HG03064 (cell line): ENCODE data around the gene PRKCB.
"Not testable (repeated sequence)": the region's sequence is repeated elsewhere in the genome, so short reads cannot be mapped to it uniquely, and the experiment has no call there.

Source experiments
- ATAC-seq: cut with Tn5 transposase; IDR thresholded peaks from one replicate; pipeline ENCODE4 v1.9.1; 2021; ENCODE audit warnings: low read depth; ENCODE audit not compliant: unreplicated experiment

Gene PRKCB

DNA sequence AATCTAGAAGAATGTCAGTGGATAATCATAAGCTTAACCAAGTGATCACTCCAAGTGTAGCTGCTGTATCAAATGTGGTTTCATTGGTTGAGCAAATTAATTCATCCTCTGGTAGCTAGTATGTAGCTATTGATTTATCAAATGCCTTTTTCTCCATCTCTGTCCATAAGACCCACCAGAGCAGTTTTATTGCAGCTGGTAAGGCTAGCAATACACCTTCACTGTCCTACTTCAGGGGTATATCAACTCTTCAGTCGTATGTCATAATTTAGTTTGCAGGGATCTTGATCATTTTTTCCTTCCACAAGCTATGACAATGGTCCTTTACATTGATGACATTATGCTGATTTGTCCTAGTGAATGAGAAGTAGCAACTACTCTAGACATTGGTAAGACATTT is 158.8 kb downstream of the PRKCB start:
- ATAC-seq, result no peak

DNA sequence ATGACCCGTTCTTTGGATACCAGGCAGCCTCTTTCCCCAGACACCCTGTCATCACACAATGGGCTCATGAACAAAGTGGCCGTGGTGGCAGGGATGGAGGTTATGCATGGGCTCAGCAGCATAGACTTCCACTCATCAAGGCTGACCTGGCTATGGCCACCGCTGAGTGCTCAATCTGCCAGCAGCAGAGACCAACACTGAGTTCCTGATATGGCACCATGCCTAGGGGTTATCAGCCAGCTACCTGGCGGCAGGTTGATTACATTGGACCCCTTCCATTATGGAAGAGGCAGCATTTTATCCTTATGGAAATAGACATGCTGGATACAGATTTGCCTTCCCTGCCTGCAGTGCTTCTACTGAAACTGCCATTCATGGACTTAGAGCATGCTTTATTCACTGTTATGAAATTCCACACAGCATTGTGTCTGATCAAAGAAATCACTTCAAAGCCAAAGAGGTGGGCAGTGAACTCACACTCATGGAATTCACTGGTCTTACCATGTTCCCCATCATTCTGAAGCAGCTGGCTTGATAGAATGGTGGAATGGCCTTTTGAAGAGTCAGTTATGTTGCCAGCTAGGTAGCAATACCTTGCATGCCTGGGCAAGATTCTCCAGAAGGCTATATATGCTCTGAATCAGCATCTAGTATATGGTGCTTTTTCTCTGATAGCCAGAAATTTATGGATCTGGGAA is 160.6 kb downstream of the PRKCB start:
- ATAC-seq, result no peak

DNA sequence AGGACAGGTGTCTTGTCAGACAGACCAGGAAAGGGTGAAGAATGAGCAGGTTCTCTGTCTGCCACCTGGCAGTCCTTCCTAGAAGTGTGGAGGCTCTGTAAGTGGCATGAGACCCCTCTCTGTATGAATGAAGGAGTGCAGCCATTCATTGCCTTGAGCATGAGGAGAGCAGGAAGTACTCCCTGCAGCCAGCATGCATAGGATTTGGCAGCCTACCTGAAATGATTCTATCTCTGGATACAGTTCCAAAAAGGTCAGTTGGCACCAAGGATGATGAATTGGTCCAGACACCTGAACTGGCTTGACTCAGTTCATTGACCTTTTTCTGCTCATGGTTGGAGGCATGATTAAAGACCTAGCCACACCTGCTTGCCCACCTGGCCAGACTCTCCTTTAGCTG is 163.0 kb downstream of the PRKCB start:
- ATAC-seq, result no peak

DNA sequence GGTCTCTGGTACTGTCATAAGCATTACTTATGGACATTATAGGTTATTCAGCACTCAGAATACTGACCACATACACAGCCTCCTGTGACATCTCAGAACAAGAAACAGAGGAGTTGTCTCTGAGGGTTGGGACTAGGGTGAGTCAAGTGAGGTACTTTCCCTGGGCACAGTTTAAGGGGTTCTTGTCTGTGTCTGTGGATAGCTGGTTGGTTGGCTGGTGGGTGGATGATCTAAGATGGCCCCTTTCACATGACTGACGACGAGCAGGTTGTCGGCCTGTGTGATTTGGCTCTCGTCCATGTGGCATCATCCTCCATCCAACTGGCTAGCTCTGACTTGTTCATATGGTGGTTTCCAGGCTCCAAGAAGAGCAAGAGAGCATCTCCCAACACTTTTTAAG is 163.9 kb downstream of the PRKCB start:
- no peak for ATAC-seq

DNA sequence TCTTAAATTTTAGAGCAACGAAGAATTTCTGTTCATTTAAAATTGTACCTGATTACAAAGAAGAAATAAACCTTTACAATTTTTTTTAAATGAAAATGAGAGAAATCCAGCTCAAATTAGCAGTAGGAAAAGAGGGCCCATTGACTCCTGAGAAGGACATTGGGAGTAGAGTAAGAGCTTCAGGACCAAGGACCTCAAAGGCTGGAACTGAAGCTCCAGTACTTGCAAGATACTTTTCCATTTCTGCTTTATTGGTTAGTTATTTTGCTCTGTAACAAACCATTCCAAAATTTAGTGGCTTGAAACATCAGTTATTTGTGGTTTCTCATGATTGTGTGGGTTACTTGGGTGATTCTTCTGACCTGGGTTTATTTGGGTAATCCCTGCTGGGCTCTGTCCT is 165.9 kb downstream of the PRKCB start:
- no peak for ATAC-seq

DNA sequence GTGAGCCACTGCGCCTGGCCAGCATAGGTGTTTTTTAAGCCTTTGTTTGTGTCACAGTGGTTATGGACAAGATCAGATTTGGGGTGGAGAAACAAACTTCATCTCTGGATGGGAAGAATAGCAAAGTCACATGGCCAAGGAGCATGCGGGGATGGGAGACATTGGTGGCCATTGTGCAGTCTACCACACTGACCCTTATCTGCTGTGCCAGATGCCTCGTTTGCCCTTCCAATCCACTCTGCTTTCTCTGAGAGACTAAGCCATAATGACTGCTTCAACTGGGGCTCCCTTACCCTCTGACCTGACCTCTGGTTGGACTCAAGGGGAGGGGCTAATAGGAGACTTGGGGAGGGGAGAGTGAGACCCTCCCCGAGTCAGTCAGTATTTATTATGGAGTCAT is 166.8 kb downstream of the PRKCB start:
- no peak for ATAC-seq

DNA sequence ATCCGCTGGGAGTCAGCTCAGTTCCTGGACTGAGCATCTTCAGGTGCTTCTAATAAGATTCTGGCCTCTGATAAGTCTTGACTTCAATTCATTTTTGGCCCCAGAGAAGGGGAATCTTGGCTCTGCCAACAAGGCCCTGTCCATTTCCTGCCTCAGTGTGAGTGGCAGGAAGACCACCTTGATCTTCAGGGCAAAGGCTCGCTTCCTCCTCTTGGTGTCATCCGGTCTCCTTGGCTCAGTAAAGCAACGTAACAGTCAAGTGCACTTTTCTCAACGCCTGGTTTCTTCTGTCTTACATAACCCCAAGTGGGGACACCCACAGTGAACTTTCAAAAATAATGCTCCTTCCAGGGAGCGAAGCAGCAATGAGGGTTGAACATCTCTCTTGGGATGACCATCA is 169.8 kb downstream of the PRKCB start:
- ATAC-seq, result no peak

DNA sequence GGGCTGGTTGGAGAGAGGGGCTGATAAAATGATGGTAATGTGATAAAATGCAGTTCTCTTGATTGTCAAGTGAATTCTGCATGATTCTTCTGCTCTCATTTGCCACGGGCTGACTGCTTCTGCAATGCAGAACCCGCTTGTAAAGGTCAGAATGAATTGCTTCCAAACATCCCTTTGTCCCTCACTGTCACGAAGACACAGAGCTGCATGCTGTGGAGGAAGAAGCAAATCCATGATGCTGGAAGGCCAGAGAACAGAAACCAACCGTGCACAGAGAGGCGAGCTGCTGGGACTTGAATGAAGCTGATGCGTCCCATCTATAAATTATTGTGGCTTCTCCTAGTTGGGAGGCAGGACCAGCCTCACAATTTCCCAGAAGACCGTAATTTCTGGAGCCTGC is 171.6 kb downstream of the PRKCB start:
- no peak for ATAC-seq

DNA sequence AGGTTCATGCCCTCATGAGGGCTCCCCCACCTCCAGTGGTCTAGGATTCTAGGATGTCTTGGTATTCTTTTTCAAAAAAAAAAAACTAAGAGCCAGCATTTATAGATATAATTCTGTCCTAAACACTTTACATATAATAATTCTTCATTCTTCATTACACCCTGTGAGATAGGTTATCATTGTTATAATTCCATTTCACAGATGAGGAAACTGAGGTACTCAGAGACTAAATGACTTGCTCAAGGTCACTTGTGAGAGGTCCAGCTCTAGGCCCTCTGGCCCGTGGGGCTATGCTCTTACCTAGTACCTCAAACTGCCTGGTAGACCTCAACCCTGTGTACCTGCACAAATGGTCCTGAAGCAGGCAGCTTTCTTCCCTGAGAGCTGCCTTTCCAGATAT is 172.2 kb downstream of the PRKCB start:
- ATAC-seq, result no peak

DNA sequence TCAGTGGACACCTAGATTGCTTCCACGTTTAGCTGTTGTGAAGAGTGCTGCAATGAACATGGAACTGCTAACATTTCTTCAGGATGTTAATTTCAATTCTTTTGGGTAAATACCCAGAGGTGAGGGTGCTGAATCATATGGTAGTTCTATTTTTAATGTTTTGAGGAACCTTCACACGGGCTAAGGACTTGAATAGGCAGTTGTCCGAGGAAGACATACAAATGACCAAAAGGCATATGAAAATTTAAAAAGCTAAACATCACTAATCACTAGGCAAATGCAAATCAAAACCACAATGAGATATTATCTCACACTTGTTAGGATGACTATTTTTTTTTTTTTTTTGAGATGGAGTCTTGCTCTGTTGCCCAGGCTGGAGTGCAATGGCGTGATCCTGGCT is 173.3 kb downstream of the PRKCB start:
- ATAC-seq, result no peak

DNA sequence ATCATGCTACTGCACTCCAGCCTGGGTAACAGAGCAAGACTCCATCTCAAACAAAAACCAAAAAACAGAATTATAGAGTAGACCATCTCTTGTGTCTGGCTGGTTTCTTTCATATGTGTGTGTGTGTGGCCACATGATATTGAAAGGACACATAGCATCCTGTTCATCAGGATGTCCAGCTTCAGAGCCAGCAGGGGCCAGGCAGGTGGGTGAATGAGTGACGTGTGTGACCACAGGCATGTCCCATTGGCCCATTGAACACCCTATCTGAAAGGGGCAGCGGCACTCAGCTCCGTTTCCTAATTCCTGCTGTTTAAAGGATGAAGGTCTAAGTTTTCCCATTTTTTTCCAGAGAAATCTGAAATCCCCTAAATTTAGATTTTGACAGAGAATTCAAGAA is 174.2 kb downstream of the PRKCB start:
- ATAC-seq, result no peak

DNA sequence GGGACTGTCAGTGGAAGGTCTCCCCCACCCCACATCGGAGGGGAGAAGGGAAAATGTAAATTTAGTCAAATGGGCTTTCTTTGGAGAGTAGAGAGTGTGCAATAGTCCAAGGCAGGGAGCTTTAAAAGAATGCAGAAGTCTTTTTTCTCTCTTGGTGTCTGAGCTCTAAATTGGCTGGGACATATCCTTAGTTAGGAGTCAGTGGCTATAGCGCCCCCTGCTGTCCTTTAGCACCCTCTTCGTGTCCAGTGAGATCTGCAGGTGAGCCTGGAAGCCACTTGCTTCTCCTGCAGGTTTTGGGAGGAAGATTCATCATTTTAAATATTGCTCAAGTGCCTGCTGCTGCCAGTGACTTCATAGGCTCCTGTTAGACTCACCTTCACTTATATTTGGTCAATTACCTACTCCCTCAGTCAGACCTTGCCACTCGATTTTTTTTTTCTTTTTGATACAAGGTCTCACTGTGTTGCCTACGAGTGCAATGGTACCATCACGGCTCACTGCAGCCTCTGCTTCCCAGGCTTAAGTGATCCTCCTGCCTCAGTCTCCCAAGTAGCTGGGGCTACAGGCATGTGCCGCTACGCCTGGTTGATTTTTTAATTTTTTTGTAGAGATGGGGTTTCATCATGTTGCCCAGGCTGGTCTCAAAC is 174.8 kb downstream of the PRKCB start:
- no peak for ATAC-seq

DNA sequence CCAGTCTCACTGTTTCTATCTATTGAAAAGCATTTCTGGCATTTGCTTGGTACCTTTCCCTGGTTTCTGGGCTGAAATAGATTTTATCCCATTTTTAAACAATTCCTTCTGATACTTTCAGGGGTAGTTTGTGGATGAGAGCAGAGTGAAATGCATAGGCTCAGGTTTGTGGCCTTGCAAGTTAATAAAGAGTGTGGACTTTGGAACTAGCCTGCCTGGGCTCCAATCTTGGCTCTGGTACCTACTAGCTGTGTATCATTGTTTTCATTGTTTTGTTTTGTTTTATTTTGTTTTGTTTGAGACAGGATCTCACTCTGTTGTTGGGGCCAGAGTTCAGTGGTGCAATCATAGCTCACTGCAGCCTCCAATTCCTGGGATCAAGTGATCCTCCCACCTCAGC is 175.5 kb downstream of the PRKCB start:
- no peak for ATAC-seq

DNA sequence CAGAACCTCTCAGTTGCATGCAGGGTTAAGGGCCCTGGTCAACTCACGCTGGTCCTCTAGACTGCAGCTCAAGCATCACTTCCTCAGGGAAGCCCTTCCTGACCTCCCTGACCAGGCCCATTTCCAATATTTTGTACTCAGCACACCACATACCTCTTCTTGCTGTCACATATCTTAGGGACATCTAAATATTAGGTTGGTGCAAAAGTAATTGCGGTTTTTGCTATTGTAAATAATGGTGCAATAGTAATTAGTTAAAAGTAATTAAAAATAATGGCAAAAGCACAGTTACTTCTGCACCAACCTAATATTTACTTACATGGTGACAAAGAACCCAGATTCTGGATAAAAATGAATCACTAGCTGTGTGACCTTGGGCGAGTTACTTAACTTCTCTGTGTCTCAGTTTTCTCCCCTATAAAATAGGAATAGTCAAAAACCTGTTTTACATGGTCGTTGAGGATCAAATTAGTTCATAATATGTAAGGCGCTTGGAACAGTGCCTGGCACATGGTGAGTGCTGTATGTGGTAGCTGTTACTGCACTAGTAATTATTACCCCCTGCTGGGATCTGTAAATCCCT is 177.4 kb downstream of the PRKCB start:
- no peak for ATAC-seq

DNA sequence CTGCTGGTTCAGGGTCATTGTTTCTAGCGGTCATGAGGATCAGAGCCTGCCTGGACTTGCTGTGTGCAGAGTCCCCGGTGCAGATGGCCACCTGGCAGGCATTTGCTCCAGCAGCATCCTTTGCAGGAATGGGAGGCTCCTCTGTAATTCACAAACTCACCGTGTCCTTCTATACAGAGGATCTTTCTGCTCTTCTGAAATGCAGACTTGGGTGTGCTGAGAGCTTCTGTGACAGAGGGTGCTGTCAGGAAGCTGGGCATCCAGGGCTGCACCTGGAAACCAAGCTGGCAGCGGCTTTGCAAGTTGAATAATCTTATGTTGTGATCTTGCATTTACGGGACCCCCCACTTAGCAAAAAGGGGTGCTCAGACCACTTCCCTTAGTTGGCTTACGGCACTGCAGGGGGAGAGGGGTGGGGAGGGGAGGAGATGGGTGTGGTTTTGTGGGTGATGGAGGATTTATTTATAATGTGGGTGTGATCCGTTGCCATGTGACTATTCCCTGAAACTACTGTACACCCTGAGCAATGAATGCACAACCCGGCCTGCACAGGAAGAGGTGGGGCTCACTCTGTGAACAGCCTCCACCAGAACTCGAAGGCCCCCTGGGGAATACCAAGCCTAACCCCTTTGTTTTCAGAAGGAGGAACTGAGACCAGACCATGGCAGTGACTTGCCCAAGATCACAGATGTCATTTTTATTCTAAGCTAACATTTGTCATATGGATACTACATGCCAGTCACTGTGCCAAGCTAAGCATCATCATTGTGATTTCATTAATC is 178.3 kb downstream of the PRKCB start:
- ATAC-seq, result peak; percentile 90

DNA sequence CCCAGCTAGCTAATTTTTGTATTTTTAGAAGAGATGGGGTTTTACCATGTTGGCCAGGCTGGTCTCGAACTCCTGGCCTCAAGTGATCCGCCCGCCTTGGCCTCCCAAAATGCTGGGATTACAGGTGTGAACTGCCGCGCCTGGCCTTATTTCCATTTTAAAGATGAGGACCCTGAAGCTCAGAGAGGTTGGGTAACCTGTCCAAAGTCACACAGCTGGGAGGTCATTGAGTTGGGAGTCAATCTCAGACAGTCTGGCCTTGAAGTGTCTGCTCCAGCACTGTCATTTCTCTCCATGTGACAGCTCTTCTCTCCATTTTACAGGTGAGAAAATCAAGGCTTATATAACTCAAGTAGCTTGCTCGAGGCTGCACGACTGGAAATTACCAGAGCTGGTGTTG is 179.2 kb downstream of the PRKCB start:
- not testable (repeated sequence) for ATAC-seq

DNA sequence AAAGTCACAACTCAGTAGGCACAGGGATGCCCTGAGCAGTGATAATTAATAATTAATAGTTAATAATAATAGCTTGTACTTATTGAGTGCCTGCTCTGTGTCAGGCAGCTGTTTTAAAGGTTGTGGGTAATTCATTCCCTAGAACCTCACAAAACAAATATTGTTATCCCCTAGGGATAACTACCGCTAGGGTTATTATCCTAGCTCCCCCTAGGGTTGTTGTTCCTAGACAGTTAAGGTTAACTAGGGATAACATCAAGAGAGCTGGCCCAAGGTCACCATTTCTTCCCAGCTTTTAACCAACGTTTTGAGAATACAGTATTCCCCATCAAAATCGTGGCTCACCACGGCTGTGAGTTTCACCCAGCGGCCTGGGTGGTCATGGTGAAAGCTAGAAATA is 180.1 kb downstream of the PRKCB start:
- no peak for ATAC-seq

DNA sequence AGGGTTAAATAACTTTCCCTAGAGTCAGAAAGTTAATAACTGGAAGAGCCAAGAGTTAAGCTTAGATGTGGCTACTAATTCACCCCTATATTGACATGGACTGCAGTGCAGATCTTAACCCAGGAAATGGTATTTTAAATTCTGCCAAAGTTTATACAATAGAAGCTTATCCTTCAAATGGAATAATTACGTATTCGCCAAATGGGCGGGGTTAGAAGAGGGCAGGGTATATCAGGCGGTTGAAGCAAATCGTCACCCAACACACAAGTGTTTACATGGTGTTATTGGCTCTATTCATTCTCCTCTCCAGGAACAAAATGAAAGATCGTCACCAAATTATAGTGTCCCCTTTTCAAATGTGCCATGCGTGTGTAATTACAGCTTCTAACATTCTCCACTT is 182.7 kb downstream of the PRKCB start:
- no peak for ATAC-seq

DNA sequence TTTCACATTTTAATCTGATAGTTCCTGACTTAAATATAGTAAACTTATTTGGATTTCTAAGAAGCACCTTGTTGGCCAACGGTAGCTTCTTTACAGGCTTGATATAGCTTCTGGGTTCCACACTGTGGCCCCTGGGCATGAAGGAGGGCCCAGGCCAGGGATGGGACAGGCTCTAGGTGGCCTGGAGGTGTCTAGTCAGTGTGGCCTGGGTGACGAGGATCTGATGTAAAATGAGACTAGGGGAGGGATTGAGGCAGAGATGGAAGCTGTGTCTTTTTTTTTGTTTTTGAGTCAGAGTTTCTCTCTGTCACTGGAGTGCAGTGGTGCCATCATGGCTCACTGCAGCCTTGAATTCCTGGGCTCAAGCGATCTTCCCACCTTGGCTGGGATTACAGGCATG is 187.0 kb downstream of the PRKCB start:
- no peak for ATAC-seq

DNA sequence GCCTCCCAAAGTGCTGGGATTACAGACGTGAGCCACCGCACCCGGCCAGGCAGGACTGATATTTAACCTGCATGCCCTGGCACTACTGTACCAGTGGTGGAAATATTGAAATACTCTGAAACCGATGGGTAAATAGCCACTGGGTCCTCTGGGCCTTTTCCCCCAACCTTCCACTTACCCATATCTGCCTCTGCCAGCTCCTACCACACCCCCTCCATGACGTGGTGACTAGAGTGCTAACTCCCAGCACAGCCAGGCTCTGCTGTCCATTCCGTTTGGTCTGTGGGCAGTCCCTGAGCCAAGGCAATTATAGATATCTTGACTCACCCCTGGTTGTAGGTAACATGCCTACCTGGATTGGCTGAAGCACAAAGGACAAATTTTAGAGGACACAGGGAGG is 187.8 kb downstream of the PRKCB start:
- no peak for ATAC-seq

DNA sequence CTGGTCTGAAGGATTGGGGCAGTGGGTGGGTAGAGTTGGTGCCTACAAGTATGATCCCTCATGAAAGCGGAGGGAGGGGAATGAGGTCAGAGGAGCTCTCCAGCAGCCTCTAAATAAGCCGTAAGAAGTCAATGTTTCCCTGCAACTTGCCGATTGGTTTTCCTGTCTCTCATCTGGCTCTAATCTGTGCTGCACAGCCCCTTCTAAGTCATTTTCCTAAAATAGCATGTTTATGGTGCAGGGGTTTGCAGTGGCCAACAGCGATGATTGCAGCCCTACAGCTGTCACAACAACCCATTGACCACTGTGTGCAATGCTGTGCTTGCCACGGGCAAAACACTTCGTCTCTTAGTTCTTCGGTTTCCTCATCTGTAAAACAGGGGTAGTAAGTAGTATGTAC is 189.2 kb downstream of the PRKCB start:
- ATAC-seq, result no peak

DNA sequence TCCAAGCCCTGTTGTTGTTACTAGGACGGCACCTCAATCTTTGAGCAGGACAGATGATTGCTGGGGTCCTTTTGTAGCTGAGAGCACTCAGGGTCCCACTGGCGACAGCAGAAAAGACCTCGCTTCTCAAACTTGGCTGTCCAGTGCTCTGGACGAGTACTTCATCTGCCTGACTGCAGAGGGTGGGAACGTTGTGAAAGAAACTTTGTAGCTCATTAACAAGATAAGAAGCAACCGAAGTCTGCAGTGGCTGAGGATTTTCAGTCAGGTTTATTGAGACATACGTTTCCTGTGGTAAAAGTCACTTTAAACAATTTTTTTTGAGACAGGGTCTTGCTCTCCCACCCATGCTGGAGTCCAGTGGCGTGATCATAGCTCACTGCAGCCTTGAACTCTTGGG is 191.7 kb downstream of the PRKCB start:
- ATAC-seq, result no peak
